ENCODE results near the gene UACA. TPM values are rescaled to one million over a fixed set of nuclear protein-coding genes. Genes with fewer than 3 reads are reported as not detected.
A peak's percentile ranks its signal among the peaks of the same experiment; 100 is the strongest.

Gene UACA
- total RNA-seq, 4 donors from 2014 or later: 63.9 to 119 (median 92.4) TPM

DNA sequence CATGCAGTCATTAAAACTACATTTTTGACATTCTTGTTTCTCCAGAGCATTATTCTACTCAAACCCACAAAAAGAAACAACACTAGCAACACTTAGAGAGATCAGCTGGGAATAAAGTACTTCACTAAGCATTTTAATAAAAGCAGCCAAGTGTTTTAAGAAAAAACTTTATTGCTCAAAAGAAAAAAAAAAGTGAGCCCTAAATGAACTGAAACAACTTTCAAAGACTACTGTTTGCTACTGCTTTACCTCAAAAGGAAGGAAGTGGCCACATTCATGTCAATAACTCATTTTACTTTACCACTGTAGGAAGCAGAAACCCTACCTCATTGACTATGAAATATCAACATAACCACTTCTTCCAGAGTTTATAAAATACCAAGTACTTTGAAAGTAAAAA lies 91.3 kb downstream of the UACA start:
- intact Hi-C loops (cut with DNase I): no loop called here

GRCh38 chr15:70670680-70671079 lies 92.7 kb downstream of the UACA start:
- no peak for TF ChIP-seq POLR2A (IDR thresholded peaks at IDR 0.05)
- TF ChIP-seq CTCF (IDR thresholded peaks at IDR 0.05): peak in 3 of 6 experiments; percentile 28 to 37 (median 34)
- peaks cover 10 to 15% of the 10 kb centered on the region in 2 donors for H3K36me3 ChIP-seq

More for the DNA sequence above, 91.3 kb downstream of the UACA start:
- H3K36me3 ChIP-seq: peaks cover 12 to 18% of the 10 kb centered on the region in 2 donors
- peaks cover 30 to 33% of the 10 kb centered on the region in 2 donors for H3K4me1 ChIP-seq
- peak overlapping the region; percentile 8 to 52 (median 50) for H3K27ac ChIP-seq
- H3K9me3 ChIP-seq: no peaks in the 10 kb centered on the region
- DNase-seq: no peak
- TF ChIP-seq CTCF (IDR thresholded peaks at IDR 0.05) (no peak), POLR2A (IDR thresholded peaks at IDR 0.05) (no peak)
- no peaks in the 10 kb centered on the region for H3K27me3 ChIP-seq
- no peak overlapping the region for H3K4me3 ChIP-seq (replicated peaks in 1 of 3)

DNA sequence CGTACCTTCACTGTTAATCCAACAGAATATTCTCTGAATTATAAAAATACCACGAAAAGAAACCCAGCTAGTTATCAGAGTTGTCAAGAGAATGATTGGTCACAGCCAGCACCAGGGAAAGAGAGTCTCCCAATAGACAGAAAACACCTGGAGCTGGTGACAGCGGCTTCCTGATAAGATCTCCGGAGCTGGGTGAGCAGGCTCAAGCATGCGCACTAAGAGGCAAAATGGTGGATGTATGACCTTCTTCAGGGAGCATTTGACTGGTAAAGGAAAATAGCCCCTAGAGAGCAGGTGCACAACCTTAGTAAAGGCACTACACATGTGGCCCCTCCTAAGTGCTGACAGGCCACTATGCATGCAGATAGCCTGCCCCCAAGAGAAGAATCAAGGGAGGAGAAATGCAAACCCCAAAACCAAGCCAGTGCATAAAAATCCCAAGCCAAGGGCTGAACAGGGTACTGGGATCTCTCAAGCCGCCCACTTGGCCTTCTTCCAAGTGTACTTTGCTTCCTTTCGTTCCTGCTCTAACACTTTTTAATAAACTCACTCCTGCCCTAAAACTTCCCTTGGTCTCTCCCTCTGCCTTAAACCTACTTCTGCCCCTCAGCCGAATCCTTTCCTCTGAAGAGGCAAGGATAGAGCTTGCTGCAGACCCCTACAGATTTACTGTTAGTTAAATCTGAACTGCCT lies 93.2 kb downstream of the UACA start:
- peaks cover 34 to 36% of the 10 kb centered on the region in 2 donors for H3K4me1 ChIP-seq
- peak; percentile 54 to 61 for DNase-seq
- intact Hi-C loops (cut with DNase I): no loop called here
- H3K27me3 ChIP-seq: no peaks in the 10 kb centered on the region
- TF ChIP-seq CTCF (IDR thresholded peaks at IDR 0.05): no peak
- TF ChIP-seq POLR2A (IDR thresholded peaks at IDR 0.05): no peak
- peaks cover 7 to 10% of the 10 kb centered on the region in 2 donors for H3K36me3 ChIP-seq
- H3K9me3 ChIP-seq: no peaks in the 10 kb centered on the region
- no peak overlapping the region for H3K27ac ChIP-seq
- 55 to 56% methylated on average over 8 of the region's 8 CpGs for WGBS, 2 donors
- no peak overlapping the region for H3K4me3 ChIP-seq (replicated peaks in 1 of 3)

More at GRCh38 chr15:70670680-70671079, 92.7 kb downstream of the UACA start:
- Histone ChIP-seq H3K27ac (no peak overlapping the region), H3K9me3 (no peaks in the 10 kb centered on the region), H3K4me1 (peaks cover 34 to 36% of the 10 kb centered on the region in 2 donors), H3K4me3 (replicated peaks in 1 of 3) (no peak overlapping the region), H3K27me3 (no peaks in the 10 kb centered on the region)
- 97% methylated on average over 1 of the region's 1 CpG for WGBS, 2 donors
- intact Hi-C loops (cut with DNase I): no loop called here
- DNase-seq: no peak

DNA sequence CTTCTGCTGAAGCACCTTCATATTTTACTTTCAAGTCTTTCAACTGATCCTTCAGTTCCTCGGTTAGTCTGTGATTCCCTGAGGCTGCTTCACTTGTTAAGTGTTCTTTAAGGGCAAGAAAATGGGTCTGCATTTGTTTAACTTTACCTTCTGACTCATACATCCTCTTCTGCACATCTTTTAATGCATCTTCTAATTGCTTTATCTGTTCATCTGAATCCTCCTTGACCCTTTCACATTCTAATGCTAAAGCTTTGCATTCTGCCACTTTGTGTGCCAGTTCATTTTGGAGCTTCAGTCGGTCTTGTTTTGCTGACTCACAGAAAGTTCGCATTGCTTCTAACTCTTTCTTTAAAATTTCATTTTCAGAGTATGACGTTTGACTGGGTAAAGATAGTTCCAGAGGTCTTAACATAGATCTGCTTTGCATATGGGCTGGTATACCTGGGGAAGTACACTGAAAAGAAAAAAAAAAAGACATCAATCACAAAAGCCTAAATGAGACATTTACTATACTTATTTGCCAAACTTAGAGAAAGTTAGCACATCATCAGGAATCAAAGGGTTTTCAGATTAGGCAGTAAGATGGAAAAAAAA lies 94.3 kb downstream of the UACA start:
- no peak for TF ChIP-seq POLR2A (IDR thresholded peaks at IDR 0.05)
- TF ChIP-seq CTCF (IDR thresholded peaks at IDR 0.05): no peak
- peaks cover 6 to 7% of the 10 kb centered on the region in 2 donors for H3K36me3 ChIP-seq

GRCh38 chr15:70665599-70665998 lies 97.8 kb downstream of the UACA start:
- no peak overlapping the region for H3K27ac ChIP-seq
- TF ChIP-seq POLR2A (IDR thresholded peaks at IDR 0.05): no peak
- TF ChIP-seq CTCF (IDR thresholded peaks at IDR 0.05): no peak
- peak in 1 of 2 donors; percentile 12 for DNase-seq
- 97 to 99% methylated on average over 1 of the region's 1 CpG for WGBS, 2 donors
- H3K27me3 ChIP-seq: no peaks in the 10 kb centered on the region
- peaks cover 14 to 18% of the 10 kb centered on the region in 2 donors for H3K4me1 ChIP-seq
- peaks cover 6 to 7% of the 10 kb centered on the region in 2 donors for H3K36me3 ChIP-seq
- intact Hi-C loops (cut with DNase I): no loop called here
- no peak overlapping the region for H3K4me3 ChIP-seq (replicated peaks in 1 of 3)
- H3K9me3 ChIP-seq: no peaks in the 10 kb centered on the region

More for the DNA sequence above, 94.3 kb downstream of the UACA start:
- Histone ChIP-seq H3K27ac (no peak overlapping the region), H3K9me3 (no peaks in the 10 kb centered on the region), H3K27me3 (no peaks in the 10 kb centered on the region), H3K4me3 (replicated peaks in 1 of 3) (no peak overlapping the region), H3K4me1 (peaks cover 34 to 36% of the 10 kb centered on the region in 2 donors)
- intact Hi-C loops (cut with DNase I): no loop called here
- 82 to 84% methylated on average over 4 of the region's 4 CpGs for WGBS, 2 donors
- DNase-seq: no peak

Measured in thyroid gland (tissue), 4 donors.